LNCaP clone FGC (cell line): ENCODE measurements around the gene ATG13.

ENCODE experiments used
- DNase-seq: peaks from one replicate; pipeline ENCODE4 v3.0.0-alpha.2; 2011; ENCODE audit warnings: low read depth
- H3K4me3 ChIP-seq: 2 replicates; pipeline ENCODE4 v1.5.1; 2011; ENCODE audit warnings: mild to moderate bottlenecking, low read depth, low read length, control low read depth
- TF ChIP-seq, protein P1 (sequence below): IDR thresholded peaks from 2 replicates; pipeline ENCODE4 v1.5.1; 2012; ENCODE audit warnings: mild to moderate bottlenecking; ENCODE audit not compliant: control insufficient read depth, insufficient read depth; ENCODE audit errors: extremely low read depth

Gene ATG13

DNA sequence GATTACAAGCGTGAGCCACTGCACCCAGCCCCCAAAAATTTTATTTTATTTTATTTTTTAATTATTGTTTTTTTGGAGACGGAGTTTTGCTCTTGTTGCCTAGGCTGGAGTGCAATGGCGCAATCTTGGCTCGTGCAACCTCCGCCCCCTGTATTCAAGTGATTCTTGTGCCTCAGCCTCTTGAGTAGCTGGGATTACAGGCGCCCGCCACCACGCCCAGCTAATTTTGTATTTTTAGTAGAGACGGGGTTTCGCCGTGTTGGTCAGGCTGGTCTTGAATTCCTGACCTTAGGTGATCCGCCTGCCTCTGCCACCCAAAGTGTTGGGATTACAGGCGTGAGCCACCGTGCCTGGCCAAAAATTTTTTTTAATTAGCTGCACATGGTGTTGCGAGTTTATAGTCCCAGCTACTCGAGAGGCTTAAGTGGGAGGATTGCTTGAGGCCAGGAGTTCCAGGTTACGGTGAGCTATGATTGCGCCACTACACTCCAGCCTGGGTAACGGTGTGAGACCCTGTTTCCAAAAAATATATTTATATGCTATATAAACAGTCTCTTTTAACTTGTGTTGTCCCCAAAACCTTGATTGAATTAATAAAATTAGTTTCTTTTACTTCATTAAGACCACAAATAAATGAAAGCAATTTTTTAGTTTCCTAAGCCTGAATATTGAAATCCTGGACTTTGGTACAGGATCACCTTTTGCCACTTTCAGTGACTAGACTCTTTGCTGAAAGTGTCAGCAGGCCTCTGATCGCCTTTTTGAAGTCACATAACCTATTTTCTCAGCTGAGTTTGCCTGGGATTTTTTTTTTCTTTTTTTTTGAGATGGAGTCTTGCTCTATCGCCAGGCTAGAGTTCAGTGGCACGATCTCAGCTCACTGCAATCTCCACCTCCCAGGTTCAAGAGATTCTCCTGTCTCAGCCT, 16.2 kb downstream of the ATG13 start:
- DNase-seq: no peak
- TF ChIP-seq, protein P1, sequence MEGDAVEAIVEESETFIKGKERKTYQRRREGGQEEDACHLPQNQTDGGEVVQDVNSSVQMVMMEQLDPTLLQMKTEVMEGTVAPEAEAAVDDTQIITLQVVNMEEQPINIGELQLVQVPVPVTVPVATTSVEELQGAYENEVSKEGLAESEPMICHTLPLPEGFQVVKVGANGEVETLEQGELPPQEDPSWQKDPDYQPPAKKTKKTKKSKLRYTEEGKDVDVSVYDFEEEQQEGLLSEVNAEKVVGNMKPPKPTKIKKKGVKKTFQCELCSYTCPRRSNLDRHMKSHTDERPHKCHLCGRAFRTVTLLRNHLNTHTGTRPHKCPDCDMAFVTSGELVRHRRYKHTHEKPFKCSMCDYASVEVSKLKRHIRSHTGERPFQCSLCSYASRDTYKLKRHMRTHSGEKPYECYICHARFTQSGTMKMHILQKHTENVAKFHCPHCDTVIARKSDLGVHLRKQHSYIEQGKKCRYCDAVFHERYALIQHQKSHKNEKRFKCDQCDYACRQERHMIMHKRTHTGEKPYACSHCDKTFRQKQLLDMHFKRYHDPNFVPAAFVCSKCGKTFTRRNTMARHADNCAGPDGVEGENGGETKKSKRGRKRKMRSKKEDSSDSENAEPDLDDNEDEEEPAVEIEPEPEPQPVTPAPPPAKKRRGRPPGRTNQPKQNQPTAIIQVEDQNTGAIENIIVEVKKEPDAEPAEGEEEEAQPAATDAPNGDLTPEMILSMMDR: no peak
- H3K4me3 ChIP-seq: no peak overlapping the region

DNA sequence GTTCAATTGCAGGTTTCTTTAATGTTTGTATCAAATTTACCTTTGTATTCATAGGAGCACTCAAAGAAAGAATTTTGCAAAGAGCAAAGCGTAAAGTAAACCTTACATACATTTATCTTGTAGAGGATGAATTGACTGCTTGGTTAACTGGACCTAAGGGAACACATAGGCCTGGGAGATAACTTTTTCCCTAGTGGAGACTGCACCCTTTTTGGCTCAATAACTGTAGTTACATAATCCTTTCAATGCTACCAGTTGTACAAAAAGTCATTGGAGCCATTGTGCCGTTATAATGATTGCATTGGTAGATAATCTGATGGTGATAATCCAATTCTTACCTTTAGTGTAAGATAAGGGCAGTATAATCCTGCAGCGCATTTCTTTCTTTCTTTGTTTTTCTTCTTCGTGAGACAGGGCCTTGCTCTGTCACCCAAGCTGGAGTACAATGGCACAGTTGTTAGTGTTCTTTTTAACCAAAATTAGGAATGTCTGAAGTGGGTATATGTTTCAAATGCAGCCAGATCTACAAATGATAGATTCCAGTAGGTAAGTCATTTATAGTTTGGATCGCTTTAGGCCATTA, 18.3 kb downstream of the ATG13 start:
- no peak overlapping the region for H3K4me3 ChIP-seq
- TF ChIP-seq, protein P1: no peak
- no peak for DNase-seq

DNA sequence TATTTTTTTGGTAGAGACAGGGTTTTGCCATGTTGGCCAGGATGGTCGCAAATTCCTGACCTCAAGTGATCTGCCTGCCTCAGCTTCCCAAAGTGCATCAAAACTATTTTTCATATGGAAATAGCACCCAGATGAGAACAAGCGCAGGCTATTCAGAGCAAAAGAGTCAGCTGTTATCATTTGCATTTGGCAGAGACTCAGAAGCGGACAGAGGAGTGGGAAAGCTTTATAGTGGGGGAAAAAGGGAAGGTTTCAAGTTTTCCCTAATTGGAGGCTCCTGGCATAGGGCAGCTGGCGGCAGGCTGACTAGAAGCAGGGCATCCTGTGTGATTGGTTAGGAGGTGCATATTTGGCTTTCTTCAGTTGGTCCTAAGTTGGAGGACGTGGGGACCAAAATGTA, 20.2 kb downstream of the ATG13 start:
- no peak for DNase-seq
- TF ChIP-seq, protein P1: no peak
- H3K4me3 ChIP-seq: no peak overlapping the region

DNA sequence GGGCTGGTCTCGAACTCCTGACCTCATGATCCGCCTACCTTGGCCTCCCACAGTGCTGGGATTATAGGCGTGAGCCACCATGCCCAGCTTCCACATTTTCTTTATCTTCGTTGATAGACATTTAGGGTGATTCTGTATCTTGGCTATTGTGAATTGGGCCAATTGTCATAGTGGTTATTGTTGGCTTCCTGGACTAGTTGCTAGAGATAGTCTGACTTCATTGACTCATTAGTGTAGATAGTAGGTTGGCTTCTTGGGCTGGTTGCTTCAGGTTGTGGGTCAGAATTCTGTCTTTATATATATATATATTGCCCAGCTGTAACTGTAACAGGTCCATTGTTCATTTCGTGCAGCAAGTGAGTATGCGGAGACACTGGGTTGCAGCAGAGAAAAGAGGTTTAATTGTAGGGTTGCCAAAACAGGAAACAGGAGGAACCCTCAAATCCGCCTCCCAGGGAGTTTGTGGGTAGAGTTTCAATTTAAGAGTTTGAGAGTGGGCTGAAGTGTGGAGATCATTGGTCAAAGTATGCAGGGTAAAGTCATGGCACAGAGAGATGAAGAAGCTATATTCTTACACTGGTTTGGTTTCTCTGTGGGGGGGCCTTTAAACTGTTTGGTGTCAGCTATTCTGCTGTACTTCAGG, 22.0 kb downstream of the ATG13 start:
- no peak overlapping the region for H3K4me3 ChIP-seq
- TF ChIP-seq, protein P1: no peak
- DNase-seq: no peak

DNA sequence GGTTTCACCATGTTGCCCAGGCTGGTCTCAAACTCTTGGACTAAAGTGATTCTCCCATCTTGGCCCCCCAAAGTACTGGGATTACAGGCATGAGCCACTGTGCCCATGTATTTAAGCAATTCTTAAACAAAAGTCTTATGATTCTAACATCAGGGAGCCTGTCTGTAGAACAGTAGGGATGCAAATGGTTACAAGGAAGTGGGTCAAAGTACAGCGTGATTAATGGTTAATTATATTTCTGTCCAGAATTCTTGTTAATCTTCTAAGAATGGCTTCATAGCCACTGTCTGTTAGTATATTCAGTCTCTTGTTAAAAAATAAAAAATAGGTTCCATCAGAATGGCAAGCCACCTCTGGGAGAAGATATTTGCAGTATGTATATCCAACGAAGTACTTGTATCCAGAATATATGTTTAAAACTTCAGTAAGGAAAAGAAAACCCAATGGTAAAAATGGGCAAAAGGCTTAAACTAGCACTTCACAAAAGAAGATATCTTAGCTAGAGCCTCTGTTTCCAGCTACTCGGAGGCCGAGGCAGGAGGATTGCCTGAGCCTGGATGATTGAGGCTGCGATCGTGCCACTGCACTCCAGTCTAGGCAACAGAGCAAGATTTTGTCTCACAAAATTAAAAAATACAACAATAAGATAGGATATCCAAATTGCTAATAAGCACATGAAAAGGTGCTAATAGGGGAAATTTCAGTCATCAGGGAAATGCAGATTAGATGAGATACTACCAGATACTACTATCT, 22.9 kb downstream of the ATG13 start:
- TF ChIP-seq, protein P1: no peak
- no peak for DNase-seq
- no peak overlapping the region for H3K4me3 ChIP-seq

DNA sequence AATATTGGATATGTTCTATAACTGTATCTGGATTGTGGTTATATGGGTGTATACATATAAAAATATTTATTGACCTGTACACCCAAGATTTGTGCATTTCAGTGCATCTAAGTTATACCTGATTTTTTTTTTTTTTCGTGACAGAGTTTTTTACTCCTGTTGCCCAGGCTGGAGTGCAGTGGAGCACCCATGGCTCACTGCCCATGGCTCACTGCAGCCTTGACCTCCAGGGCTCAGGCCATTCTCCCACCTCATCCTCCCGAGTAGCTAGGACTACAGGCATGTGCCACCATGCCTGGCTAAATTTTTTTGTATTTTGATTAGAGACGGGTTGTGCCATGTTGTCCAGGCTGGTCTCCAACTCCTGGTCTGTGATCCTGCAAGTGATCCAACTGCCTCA, 24.3 kb downstream of the ATG13 start:
- DNase-seq: no peak
- H3K4me3 ChIP-seq: no peak overlapping the region
- TF ChIP-seq, protein P1: no peak
